Spleen (tissue), 7 donors: ENCODE results near the gene ETNK1.

Experiments
- CTCF ChIP-seq, 11 experiments: fragments of 200-600 bp in 7 of 11; fragments of 450-650 bp in 4 of 11; sonication (generic) in 4 of 11; IDR thresholded peaks in 8 of 11; conservative IDR thresholded peaks in 3 of 11; 1 replicate in 7 of 11; 2 replicates in 4 of 11; pipeline versions ENCODE4 v1.4.0 to v1.8.0; 2016 to 2021; ENCODE audit warnings: antibody characterized with exemption in 11 of 11, inconsistent platforms in 4 of 11, mild to moderate bottlenecking in 1 of 11
- POLR2A ChIP-seq, 3 donors: fragments of 450-650 bp; IDR thresholded peaks; one replicate each; pipeline ENCODE4 v1.5.1; 2017; ENCODE audit warnings: antibody characterized with exemption in 3 of 3, mild to moderate bottlenecking in 1 of 3
- donor health status: DM: no; HTN: no; CAD: no; lungs with moderate emphysema.
- donor health status: DM: no; HTN: no; CAD: no.
- donor health status: DM: no; HTN: no; CAD: no.

DNA sequence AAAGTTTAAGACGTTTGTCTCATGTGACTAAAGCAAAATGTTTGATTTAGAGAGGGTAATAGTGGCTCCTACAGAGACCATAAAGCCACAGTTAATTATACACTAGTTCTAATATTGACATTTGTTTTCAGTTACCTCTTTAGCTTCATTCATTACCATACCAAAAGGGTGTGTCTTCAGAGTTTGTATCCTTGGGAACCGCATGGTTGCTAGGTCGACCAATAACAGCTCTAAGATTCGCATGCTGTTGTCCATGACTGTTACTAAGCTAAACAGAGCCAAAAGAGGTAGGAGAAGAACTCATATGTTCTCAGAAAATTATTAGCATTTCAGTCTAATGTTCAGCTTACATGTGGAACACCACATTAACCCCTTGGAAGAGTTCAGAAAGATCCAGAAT is 36.2 kb upstream of the ETNK1 start:
- TF ChIP-seq CTCF (IDR thresholded peaks at IDR 0.05 in 8 of 11, conservative IDR thresholded peaks at IDR 0.05 in 3 of 11): no peak
- TF ChIP-seq POLR2A (IDR thresholded peaks at IDR 0.05): no peak
